ENCODE results near the gene CDK8. TPM values are rescaled to one million over a fixed set of nuclear protein-coding genes. Genes with fewer than 3 reads are reported as not detected.

CDK8 gene
- total and polyA plus RNA-seq, 12 donors = 6.4 to 12.5 (median 9.2) TPM

DNA sequence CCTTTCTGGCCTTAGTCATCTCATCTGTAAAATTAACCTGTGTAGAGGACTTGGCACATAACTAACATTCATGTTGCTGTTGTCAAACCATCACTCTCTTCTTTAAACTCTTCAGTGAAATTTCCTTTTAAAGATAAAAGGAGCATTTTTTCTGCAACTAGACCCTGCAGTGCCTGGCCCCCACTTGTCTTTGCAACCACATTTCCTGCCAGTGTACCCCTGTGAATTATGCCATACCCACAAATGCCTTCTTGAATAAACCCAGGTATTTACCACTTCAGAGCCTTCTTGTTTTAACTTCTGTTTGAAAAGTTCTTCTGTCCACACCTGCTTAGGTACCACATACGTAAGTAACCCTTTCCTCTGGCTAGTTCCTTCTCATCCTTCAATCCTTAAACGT lies 118.8 kb downstream of the CDK8 start:
- DNase-seq (no peak), ATAC-seq (no peak)
- 97% methylated on average over 2 of the region's 2 CpGs for WGBS, 2 donors
- no peak for TF ChIP-seq CTCF (IDR thresholded peaks at IDR 0.05)
- no peaks in the 10 kb centered on the region for H3K27me3 ChIP-seq
- no peaks in the 10 kb centered on the region for H3K9me3 ChIP-seq
- peaks cover 0 to 12% (median 0%) of the 10 kb centered on the region in 9 donors for H3K4me1 ChIP-seq
- H3K4me3 ChIP-seq = no peak overlapping the region
- intact Hi-C loops (cut with DNase I) = loop anchor here in 1 of 10 donors (10.0 kb wide), 1 partner anchor 122 kb away; no protein-coding TSS in a partner anchor
- peaks cover 0 to 13% (median 0%) of the 10 kb centered on the region in 9 donors for H3K36me3 ChIP-seq
- no peak overlapping the region for H3K27ac ChIP-seq

GRCh38 chr13:26376430-26376829 lies 122.5 kb downstream of the CDK8 start:
- intact Hi-C loops (cut with DNase I) = loop anchor here in 1 of 10 donors (10.0 kb wide), 1 partner anchor 118 kb away; no protein-coding TSS in a partner anchor
- DNase-seq = no peak
- H3K4me1 ChIP-seq = peaks cover 0 to 7% (median 0%) of the 10 kb centered on the region in 9 donors
- ATAC-seq = no peak
- H3K4me3 ChIP-seq = no peak overlapping the region
- H3K36me3 ChIP-seq = peaks cover 0 to 8% (median 0%) of the 10 kb centered on the region in 9 donors
- H3K9me3 ChIP-seq = no peaks in the 10 kb centered on the region
- H3K27ac ChIP-seq = no peak overlapping the region
- H3K27me3 ChIP-seq = no peaks in the 10 kb centered on the region
- no peak for TF ChIP-seq CTCF (IDR thresholded peaks at IDR 0.05)

DNA sequence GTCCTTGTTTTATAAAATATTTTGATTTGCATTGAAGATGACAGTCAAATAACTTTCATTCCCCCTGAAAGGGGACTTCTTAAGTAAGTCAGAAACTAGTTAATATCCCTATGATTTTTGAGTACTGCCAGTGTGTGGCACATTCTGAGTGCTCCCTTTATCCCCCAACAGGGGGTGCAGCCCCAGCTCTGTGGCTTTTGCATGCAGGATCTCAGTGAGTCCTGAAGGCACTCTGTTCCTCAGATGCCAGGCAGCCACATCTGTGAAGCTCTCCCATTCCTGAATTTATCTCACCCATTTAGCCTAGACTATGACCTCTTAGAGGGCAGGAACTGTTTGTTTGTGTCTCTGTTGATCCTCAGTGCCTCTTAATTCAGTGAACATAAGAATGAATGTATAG lies 123.1 kb downstream of the CDK8 start:
- H3K4me1 ChIP-seq = peaks cover 0 to 11% (median 0%) of the 10 kb centered on the region in 9 donors
- no peaks in the 10 kb centered on the region for H3K27me3 ChIP-seq
- H3K27ac ChIP-seq = no peak overlapping the region
- H3K9me3 ChIP-seq = no peaks in the 10 kb centered on the region
- peaks cover 0 to 2% (median 0%) of the 10 kb centered on the region in 9 donors for H3K36me3 ChIP-seq
- no peak overlapping the region for H3K4me3 ChIP-seq
- ATAC-seq (no peak), DNase-seq (no peak)
- intact Hi-C loops (cut with DNase I) = loop anchor here in 1 of 10 donors (10.0 kb wide), 1 partner anchor 118 kb away; no protein-coding TSS in a partner anchor
- TF ChIP-seq CTCF (IDR thresholded peaks at IDR 0.05) = peak in 8 of 9 donors; percentile 9 to 43 (median 32)

DNA sequence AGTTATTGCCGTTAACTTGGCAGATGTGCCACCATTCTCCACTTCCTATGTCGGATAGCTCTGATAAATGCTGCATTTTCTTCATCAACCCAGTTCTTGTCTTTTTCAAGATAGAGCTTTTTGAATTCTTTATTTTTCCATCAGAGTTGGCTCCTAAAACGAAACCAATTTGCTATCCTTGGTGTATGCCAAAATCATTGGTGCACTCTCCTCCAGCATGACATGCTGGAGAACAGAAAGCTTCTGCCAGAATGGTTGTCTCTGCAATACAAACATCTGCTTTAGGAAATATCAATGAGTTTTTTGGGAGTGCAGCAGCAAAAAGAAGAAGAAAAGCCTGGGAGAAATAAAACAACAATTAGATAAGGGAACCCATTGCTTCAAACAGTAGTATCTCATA lies 124.2 kb downstream of the CDK8 start:
- Histone ChIP-seq H3K9me3 (no peaks in the 10 kb centered on the region), H3K4me1 (peaks cover 0 to 11% (median 0%) of the 10 kb centered on the region in 9 donors), H3K27ac (no peak overlapping the region), H3K4me3 (no peak overlapping the region), H3K36me3 (peaks cover 0 to 8% (median 0%) of the 10 kb centered on the region in 9 donors), H3K27me3 (no peaks in the 10 kb centered on the region)
- no peak for ATAC-seq
- 76 to 84% methylated on average over 3 of the region's 3 CpGs for WGBS, 2 donors
- no peak for DNase-seq
- intact Hi-C loops (cut with DNase I) = loop anchor here in 1 of 10 donors (10.0 kb wide), 1 partner anchor 117 kb away; no protein-coding TSS in a partner anchor
- no peak for TF ChIP-seq CTCF (IDR thresholded peaks at IDR 0.05)
